SK-N-MC (cell line): ENCODE results near the gene UMOD.

Experiments used
- EZH2 ChIP-seq: fragments of 200-600 bp; sonication (generic); IDR thresholded peaks from one replicate; pipeline ENCODE4 v1.6.1; 2017; ENCODE audit warnings: antibody characterized with exemption
- POLR2AphosphoS5 ChIP-seq: IDR thresholded peaks from 2 replicates; pipeline ENCODE4 v1.6.1; 2012; ENCODE audit warnings: mild to moderate bottlenecking, low read depth, low read length, borderline replicate concordance

DNA sequence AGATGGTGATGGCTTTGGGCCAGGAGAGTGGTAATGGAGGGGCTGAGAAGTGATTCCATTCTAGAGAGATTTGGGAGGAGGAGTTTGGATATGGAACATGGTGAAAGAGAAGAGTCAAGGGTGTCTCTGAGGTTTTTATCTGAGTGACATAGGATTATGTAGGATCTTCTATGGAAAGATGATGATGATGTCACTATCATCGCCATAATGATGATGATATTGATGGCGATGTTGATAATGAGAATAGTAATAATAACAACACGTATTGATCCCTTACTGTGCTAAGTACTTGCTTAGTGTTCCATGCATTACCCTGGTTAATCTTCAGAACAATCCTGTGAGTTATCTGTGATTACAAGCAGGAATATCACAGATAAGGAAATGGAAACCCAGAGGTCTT lies 35.5 kb upstream of the UMOD start:
- no peak for TF ChIP-seq POLR2AphosphoS5
- no peak for TF ChIP-seq EZH2
